GM06990 (cell line): ENCODE results near the gene HS3ST6.
"Not testable (repeated sequence)": the region's sequence is repeated elsewhere in the genome, so short reads cannot be mapped to it uniquely, and the experiment has no call there.

Experiments used
- DNase-seq: peaks from one replicate; pipeline ENCODE4 v3.0.0-alpha.2; 2011; ENCODE audit not compliant: insufficient read length; ENCODE audit errors: extremely low read depth
- H3K27me3 ChIP-seq: replicated peaks from 2 replicates; pipeline ENCODE4 v1.6.0; 2011; ENCODE audit warnings: low read length; ENCODE audit not compliant: control insufficient read depth, insufficient read depth
- H3K36me3 ChIP-seq: 2 replicates; pipeline ENCODE4 v1.5.1; 2011; ENCODE audit warnings: low read length; ENCODE audit not compliant: control insufficient read depth, insufficient read depth
- H3K4me3 ChIP-seq: replicated peaks from 2 replicates; pipeline ENCODE4 v1.5.1; 2011; ENCODE audit warnings: low read depth, mild to moderate bottlenecking, control low read depth, low read length
- CTCF ChIP-seq: IDR thresholded peaks from 2 replicates; pipeline ENCODE4 v1.5.1; 2011; ENCODE audit warnings: low read length, control low read depth, mild to moderate bottlenecking, inconsistent platforms; ENCODE audit not compliant: insufficient read depth, poor library complexity, severe bottlenecking

The HS3ST6 gene

GRCh38 chr16:1890708-1891050 lies 27.5 kb downstream of the HS3ST6 start:
- no peaks in the 10 kb centered on the region; the same call in 1 of the 2 replicates for H3K27me3 ChIP-seq
- H3K4me3 ChIP-seq, result no peak overlapping the region
- TF ChIP-seq CTCF, result no peak
- no peak for DNase-seq
- H3K36me3 ChIP-seq, result no peaks in the 10 kb centered on the region

- Histone ChIP-seq H3K4me3 (no peak overlapping the region), H3K36me3 (no peaks in the 10 kb centered on the region), H3K27me3 (no peaks in the 10 kb centered on the region; the same call in 1 of the 2 replicates)
- DNase-seq, result no peak
- TF ChIP-seq CTCF, result no peak
Observed at GRCh38 chr16:1890024-1890707, 28.0 kb downstream of the HS3ST6 start.

- Histone ChIP-seq H3K4me3 (no peak overlapping the region), H3K27me3 (no peaks in the 10 kb centered on the region; the same call in 1 of the 2 replicates), H3K36me3 (no peaks in the 10 kb centered on the region)
- no peak for TF ChIP-seq CTCF
- no peak for DNase-seq
Observed at GRCh38 chr16:1887711-1888354, 30.4 kb downstream of the HS3ST6 start.

GRCh38 chr16:1884889-1885288 lies 33.3 kb downstream of the HS3ST6 start:
- Histone ChIP-seq H3K36me3 (no peaks in the 10 kb centered on the region), H3K4me3 (no peak overlapping the region), H3K27me3 (no peaks in the 10 kb centered on the region; the same call in none of the 2 replicates)
- TF ChIP-seq CTCF, result no peak
- no peak for DNase-seq

GRCh38 chr16:1884155-1884760 lies 34.0 kb downstream of the HS3ST6 start:
- peak; percentile 7 for TF ChIP-seq CTCF
- H3K36me3 ChIP-seq, result no peaks in the 10 kb centered on the region
- DNase-seq, result no peak
- H3K4me3 ChIP-seq, result no peak overlapping the region
- no peaks in the 10 kb centered on the region; the same call in none of the 2 replicates for H3K27me3 ChIP-seq

GRCh38 chr16:1881172-1881571 lies 37.0 kb downstream of the HS3ST6 start:
- H3K27me3 ChIP-seq, DNase-seq, H3K4me3 ChIP-seq, H3K36me3 ChIP-seq: not testable (repeated sequence)
